NOMO-1 treated with dmso at 0.1 percent for 144 hours (cell line): Measurements from ENCODE around the gene PKP3.
"Not testable (repeated sequence)": the region's sequence is repeated elsewhere in the genome, so short reads cannot be mapped to it uniquely, and the experiment has no call there.

ENCODE experiments used
- DNase-seq: peaks from one replicate; lab custom pipeline; 2025; ENCODE audit not compliant: unreplicated experiment; lab: John Stamatoyannopoulos, UW

The PKP3 gene

GRCh38 chr11:362642-363442 lies 31.2 kb upstream of the PKP3 start:
- no peak for DNase-seq

- not testable (repeated sequence) for DNase-seq
Observed at GRCh38 chr11:363443-363805, 30.6 kb upstream of the PKP3 start.

- DNase-seq, result no peak
Observed at GRCh38 chr11:363948-364761, 29.9 kb upstream of the PKP3 start.

DNA sequence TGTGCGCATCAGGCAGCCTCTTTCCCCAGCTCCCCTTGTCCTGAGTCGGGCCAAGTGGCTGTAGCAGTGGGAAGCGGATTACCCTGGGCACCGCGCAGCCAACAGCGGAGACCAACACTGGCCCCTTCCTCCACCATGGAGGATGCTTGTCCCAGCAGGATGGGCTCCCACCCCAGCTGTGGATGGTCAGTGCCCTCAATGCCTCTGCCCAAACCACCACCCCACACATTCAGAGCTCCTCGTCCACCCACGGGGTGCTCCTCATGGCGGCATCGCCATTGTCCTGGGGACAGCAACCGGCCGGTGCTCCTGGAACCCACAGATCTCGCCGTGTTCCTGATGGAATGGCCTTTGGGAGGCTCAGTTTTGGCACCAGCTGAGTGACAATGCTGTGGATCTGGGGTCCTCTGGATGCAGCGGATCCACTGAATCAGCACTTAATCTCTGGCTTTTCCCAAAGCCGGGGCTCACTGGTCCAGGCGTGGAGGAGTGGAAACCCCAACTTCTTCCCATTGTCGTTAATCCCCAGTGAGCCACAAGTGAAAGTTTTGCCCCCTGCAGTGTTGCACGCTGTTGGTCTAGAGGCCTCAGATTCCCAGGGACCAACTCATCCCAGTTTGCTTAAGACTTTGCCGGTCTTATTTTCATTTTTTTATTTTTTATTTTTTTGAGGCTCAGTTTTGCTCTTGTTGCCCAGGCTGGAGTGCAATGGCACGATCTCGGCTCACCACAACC lies 28.9 kb upstream of the PKP3 start:
- no peak for DNase-seq

- DNase-seq, result no peak
Observed at GRCh38 chr11:365831-366230, 28.2 kb upstream of the PKP3 start.

DNA sequence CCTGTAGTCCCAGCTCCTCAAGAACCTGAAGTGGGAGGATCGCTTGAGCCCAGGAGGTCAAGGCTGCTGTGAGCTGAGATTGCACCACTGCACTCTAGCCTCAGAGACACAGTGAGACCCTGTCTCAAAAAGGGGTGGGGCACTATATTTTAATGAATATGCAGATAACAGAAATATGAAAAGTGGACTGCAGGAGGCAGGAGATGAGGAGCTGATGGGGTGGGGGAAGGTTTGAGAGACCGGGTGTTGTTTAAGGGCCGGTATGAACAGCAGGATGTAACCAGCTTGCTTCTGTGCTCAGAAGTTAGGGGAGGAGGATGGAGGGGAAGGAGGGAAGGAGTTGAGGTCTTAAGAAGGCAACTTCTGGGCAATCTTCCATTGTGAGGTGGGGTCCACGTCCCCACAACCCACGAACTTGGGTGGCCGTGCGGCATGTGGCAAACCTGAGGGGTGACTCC lies 26.0 kb upstream of the PKP3 start:
- DNase-seq, result no peak

GRCh38 chr11:368414-369335 lies 25.3 kb upstream of the PKP3 start:
- DNase-seq, result no peak

GRCh38 chr11:369336-370018 lies 24.5 kb upstream of the PKP3 start, which contains the start of gene B4GALNT4:
Gene B4GALNT4 (plus strand): TSS chr11:369499. CDS start chr11:369804, 305 bp downstream.
- no peak for DNase-seq

- DNase-seq, result no peak
Observed at GRCh38 chr11:370070-370941, 23.7 kb upstream of the PKP3 start.

GRCh38 chr11:371051-371450 lies 23.0 kb upstream of the PKP3 start:
- no peak for DNase-seq

GRCh38 chr11:371716-372590 lies 22.1 kb upstream of the PKP3 start:
- no peak for DNase-seq

- no peak for DNase-seq
Observed at GRCh38 chr11:372809-373715, 20.9 kb upstream of the PKP3 start.

GRCh38 chr11:373716-374551 lies 20.1 kb upstream of the PKP3 start:
- no peak for DNase-seq

DNA sequence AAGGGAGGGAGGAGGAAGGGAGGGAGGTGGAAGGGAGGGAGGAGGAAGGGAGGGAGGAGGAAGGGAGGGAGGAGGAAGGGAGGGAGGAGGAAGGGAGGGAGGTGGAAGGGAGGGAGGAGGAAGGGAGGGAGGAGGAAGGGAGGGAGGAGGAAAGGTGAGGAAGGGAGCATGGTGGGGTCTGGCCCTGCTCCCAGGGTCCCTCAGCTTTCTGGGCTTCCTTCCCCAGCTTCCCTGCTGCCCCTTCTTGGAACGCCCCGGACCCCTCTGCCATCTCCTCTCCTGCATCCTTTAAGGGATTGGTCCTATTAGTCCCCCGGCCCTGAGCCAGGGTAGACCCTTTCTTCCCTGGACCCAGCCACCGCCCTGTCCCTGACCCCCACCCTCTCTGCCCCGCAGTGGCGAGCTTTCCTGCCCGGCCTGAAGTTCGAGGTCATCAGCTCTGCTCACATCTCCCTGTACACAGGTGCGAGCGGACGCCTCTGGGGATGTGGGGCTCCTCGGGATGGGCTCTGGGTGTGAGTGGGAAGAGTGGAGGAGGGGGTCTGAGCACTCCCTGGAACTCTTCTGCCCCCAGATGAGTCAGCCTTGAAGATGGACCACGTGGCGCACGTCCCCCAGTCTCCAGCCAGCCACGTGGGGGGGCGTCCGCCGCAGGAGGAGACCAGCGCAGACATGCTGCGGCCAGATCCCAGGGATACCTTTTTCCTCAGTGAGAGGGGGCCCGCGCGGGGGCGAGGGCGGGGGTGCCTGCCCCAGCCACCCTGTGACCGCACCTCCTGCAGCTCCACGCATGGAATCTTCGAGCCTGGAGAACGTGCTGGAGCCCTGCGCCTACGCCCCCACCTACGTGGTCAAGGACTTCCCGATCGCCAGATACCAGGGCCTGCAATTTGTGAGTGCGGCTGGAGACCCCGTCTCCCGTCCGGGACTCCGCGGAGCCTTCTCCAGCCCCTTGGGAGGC lies 18.7 kb upstream of the PKP3 start:
- no peak for DNase-seq
